Activated T-cell treated with anti-CD3 and anti-CD28 coated beads for 4 hours (primary cell): ENCODE results near the gene HSPBP1.
"Not testable (repeated sequence)": the region's sequence is repeated elsewhere in the genome, so short reads cannot be mapped to it uniquely, and the experiment has no call there.

Experiments
- DNase-seq: peaks from one replicate; pipeline ENCODE4 v3.0.0-alpha.2; 2020

Gene HSPBP1

DNA sequence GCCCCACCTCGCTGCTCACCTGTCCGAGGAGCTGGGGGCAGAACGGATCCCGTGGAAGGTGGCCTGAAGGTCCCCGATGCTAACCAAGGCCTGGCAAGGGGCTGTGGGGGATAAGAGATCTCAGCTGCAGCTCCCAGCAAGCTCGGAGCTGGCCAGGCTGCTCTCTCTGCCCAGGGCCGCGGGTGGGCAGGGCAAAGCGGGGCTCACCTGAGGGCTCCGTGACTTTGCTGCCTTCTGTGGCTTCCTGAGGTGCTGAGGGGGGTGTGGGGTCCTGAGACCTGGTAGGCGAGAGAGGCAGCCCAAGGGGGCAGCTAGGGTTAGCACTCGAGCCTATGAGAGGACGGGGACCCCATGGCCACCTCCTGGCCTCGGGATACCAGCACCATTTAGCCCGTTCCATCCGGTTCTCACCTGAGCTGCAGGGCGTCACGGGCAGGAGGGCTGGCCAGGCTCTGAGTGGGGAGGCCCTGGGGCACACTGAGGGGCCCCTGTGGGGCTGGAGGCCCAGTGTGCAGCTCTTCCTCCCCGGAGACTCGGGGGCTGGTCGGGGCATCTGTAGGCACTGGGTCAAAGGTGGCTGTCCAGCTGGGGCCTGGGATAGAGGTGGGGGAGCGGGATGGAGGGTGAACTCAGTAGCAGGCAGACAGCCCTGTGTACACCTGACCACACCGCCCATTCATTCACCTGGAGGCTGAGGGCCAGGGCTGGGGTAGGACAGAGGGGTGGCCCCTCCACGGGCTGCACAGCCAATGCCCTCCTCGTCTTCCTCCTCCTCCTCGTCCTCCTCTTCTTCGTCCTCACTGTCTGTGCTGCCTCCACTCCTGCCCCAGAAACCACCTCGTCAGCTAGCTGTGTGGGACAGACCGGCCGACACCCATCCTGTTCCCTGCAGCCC, 48.3 kb downstream of the HSPBP1 start:
- no peak for DNase-seq

DNA sequence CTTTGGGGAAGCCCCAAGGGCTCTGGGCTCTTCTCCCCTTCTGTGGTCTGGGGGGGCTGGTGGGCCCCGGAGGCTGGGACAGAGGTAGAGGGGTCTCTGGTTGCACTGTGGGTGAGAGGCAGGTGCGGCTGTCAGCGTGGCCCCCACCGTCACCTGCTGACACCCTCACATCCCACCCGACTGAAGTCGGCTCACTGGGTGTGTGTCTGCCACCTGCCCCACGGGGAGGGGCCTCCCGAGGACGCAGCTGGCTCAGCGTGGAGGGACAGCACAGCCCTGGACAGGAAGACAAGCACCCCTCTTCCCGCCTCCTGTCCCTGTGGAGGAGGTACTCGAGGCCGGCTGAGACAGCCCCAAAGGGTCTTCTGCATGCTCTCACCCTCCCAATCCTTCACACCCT, 49.1 kb downstream of the HSPBP1 start:
- no peak for DNase-seq

DNA sequence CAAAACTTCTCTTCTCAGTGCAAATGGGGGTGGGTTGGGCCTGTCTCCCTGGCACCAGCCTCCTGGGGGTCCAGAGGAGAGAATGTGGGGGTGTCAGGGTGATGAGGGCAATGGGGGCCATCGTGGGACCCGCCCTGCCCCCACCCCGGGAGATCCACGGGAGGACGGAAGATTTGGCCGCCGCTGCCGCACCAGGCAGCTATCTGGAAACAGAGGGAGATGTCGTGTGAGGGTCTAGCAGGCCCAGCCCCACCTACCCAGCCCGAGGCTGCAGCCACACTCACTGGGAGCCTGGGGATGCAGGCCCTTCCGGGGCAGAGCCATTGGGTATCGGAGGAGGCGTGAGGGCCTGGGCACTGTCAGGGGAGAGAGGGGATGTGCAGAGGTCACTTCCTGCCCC, 49.6 kb downstream of the HSPBP1 start:
- DNase-seq, result no peak

DNA sequence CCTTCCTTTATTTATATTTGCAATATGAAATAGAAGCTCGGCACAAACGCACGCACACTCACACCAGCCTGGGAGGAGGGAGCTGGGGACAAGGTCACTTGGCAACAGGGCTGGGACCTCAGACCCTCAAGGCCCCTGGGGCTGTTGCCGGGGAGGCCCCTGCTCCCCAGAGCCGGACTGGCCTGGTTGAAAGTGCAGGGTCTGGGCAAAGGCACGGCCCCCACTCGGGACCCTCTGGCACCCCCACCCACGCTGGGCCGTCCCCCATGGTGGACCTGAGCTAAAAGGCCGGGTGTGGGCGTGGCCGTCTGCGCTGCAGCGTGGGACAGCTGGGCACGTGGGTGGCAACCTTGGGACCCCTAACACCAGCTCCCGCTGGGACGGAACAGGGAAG, 50.1 kb downstream of the HSPBP1 start:
- no peak for DNase-seq

DNA sequence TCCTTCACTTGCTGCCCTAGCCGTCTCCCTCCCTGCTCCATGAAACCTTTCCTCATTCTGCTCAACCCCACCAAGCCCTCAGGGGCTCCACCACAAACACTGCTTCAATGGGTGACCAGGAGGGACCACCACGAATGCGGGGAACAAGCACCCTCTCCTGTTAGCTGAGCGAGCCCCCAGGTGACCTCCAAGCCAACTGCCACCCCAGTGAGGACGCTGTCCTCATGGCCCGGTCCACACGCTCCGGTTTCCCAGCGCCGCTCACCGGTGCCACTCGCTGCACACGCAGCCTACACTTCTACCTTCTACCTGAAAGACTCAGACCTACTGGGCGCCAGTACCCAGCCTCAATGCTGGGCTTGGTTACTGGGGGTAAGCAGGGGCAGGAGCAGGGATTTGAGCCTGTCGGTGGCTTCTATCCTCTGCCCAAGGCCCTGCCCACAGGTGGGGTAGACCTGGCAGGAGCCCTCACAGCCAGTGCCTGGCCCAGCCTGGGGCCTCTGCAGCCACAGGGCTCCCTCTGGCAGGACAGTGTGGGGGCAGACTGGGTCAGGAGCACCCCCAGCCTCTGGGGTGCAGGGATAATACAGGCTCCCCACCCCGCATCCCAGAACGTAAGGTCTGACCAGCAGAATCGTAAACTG, 50.6 kb downstream of the HSPBP1 start:
- DNase-seq, result no peak

DNA sequence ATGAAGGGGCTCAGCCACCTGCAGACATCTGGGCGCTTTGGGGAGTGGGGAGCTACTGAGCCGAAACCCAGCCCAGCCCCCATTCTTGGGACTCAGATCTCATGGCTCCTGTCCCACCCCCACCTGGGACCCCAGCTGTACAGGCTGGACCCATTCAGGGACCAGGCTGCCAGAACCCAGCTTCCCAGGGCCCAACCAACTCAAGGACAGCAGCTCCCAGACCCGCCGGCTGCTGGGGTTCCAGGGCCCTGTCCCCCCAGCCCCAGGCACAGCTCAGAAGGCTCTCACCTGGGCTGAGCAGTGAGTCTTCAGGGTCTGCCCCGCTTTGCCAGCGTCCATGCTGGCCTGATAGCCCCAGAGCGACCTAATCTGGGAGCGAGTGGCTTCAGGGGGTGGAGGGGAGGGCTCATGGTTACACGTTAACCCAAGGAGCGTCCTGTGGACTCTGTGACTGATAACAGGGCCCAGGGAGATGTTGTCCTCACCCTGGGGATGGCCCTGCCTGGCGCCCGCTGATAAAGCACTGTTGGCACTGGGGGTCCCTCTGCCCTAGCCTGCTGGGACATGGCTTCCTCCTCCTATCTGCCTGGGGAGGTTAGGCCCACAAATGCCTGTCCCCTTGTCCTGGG, 51.4 kb downstream of the HSPBP1 start, which contains the start of gene TMEM86B:
TMEM86B (minus strand) TSS at position 361 of the 629 bp plus-strand sequence; CDS start at position 339, 22 bp downstream.
- no peak for DNase-seq

DNA sequence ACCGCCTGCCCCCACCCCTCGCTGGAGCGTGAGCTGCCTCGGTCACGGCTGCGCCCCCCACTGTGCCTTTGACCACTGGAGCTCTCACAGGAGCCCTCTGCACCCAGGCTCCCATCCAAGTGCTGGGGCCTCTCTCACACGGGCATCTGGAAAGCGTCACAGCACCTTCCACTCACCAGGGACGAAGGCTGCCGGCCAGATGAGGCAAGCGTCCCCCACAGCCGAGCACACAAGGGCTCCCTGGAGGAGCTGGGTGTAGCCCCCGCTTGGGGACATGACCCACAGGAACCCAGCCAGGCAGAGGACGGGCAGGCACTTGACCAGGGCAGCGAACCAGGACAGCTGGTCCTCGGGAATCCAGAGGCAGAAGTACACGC, 51.9 kb downstream of the HSPBP1 start:
- no peak for DNase-seq

DNA sequence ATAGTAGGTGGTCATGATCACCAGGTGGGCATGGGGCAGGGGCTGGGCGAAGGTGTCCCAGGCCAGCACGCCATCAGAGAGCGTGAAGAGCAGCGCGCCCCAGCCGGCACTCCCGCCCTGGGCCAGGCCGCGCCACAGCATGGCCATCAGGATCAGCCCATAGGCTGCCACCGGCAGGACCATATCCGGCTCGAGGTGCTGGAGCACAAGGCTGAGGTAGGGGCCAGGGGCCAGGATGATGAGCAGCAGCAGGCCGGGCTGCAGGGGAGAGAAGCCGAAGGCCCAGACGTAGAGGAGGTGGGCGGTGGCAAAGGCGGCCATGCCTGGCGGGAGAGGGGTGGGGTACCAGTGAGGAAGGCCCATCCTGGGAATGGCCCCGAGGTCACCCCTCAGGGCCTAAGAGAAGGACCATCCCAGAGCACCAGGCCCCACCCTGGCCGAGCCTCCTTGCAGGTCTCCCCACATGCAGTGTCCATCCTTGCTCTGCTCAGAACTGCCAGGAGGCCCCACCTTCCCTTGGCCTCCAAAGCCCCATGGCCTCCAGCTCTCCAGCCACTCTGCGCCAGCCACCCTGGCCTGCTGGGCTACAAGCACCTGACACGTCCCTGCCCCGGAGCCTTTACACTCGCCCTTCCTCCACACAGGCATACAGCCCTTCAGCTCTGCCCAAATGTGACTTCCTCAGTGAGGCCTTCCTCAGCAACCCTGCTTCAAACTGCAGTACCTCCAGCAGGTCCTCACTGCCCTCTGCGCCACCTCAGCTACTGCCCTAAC, 52.5 kb downstream of the HSPBP1 start:
- no peak for DNase-seq

DNA sequence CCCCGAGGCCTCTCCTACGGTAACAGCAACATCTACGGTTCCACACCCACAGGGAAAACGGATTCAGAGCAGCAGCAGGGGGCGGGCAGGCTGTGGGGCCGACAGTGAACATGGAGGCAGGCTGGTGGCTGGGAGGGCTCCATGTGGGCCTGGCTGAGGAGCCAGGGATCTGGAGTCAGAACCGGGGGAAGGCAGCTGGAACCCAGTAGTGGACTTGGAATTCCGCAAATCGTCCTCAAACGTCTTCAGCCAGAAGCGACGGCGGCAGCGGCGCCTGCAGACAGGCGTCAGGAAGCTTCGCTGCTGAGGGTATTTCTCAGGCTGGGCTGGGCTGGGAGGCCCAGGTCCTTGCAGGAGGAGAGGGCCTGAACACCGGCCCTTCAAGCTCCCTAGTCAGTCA, 53.1 kb downstream of the HSPBP1 start:
- DNase-seq, result no peak

DNA sequence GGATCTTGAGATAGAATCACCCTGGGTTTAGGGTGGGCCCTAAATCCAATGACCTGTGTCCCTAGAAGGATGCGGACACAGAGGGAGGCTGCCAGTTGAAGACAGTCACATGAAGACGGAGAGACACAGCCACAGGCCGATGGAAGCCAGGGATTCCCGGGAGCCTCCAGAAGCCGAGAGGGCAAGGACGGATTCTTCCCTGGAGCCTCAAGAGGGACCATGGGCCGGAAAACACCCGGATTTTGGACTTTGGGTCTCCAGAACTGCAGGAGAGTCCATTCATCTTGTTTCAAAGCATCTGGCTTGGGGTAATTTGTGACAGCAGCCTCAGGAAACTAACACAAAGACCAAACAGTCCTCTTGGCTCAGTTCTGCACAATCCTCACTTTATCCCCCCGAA, 53.6 kb downstream of the HSPBP1 start:
- DNase-seq, result no peak

DNA sequence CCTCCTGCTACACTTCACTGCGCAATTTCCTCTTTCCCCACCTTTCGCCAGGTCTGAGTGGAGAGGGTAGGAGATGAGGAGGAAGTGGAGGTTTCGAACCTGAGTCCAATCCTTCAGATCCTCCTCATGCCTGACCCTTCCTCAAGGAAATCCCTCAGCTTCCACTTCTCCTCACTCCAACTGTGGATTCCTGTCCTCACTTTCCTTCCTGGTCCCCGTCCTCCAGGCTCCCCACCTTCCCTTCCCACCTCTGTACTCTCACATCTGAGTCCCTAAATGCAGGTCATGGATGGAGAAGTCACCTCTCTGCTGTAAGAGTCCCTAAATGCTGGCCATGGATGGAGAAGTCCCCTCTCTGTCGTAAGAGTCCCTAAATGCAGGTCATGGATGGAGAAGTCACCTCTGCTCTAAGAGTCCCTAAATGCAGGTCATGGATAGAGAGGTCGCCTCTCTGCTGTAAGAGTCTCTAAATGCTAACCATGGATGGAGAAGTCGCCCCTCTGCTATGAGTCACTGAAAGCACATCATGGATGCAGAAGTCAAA, 54.4 kb downstream of the HSPBP1 start:
- DNase-seq, result no peak

DNA sequence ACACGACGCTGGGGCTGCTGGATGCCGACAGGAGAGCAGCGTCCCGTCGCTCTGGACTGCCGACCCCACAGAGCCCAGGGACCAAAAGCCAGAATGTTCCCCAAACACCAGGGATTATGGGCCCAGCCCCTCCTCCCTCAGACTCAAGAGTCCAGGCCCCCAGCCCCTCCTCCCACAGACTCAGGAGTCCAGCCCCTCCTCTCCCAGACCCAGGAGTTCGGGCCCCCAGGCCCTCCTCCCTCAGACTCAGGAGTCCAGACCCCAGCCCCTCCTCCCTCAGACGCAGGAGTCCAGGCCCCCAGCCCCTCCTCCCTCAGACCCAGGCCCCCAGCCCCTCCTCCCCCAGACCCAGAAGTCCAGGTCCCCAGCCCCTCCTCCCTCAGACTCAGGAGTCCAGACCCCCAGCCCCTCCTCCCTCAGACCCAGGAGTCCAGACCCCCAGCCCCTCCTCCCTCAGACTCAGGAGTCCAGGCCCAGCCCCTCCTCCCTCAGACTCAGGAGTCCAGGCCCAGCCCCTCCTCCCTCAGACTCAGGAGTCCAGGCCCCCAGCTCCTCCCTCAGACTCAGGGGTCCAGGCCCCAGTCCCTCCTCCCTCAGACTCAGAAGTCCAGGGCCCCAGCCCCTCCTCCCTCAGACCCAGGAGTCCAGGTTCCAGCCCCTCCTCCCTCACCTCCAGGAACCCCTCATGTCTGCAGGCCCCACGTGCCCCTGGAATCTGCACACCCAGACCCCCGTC, 55.1 kb downstream of the HSPBP1 start:
- not testable (repeated sequence) for DNase-seq

DNA sequence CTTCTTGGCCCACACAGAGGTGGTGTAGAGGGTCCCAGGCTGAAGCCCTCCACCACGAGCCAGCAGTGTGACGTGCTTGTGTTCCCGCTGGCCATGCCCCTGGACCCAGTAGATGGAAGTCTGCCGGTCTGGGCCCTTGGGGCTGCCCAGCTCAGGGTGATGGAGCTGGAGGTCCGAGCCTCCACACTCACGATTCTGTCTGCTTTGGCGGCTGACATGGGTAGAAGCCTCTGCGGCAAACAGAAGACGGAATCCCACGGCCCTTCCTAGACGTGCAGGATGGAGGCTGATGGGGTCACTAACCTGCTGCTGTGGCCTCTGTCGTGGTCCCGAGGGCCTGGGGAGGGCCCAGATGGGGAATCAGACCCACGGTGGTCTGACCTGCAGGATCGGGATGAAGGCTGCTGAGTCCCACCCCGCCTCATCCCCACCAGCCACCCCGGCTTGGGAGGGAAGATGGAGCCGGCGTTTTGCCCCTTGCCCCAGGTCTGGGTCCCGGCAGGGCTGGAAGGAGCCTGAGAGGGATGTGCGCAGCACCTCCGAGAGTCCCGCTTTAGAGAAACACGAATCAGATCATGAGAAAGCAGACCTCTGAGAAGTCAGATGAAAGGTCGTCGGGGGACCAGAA, 55.8 kb downstream of the HSPBP1 start:
- no peak for DNase-seq

DNA sequence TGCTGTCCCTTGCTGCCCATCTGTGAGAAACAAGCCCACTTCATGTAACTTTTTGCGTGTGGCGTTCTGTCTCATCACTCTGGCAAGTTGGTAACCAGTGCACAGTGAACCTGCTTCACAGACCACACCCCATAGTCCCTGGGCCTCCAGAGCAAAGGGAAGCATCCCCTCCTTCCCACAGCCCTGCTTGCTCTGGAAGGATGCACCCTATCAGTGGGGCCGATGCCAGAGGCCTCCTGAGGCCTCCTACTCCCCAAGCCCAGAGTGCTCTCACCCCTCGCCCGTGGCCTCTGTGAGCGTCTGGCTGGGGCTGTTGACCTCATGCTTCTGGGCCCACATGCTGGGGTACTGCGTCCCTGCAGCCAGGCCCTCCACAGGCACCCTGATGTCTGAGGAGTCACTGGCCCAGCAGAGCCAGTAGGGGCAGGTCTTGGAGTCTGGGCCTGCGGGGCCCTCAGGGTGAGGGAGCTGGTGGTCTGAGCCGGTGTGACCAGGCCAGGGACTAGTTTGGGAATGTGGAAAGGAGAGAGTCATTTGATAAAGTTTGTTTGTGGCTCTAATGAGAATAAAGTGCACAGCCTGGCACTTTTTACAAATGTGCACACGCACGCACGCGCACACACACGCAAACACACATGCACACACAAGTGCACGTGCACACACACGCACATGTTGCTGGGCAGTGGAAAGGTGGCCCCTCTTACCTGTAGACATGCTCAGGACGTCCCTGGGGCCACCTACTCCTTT, 56.4 kb downstream of the HSPBP1 start:
- no peak for DNase-seq

DNA sequence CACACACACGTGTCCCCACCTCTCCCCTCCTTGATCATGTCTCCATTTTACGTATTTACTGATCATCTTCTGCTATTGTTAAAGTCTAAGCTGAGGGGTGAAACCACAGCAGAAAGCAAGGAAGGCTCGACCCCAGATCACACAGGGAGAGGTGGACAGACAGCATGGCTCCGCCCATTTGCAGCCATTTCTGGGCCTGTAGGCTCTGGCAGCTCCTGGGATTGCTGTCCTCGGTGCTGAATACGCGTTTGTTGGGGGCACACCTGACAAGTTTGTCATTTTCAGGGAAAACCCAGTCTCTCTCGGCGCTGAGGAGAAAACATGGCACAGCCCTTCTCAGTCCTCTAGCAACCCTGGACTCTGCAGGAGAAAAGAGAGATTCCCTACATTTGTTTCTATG, 59.4 kb downstream of the HSPBP1 start:
- DNase-seq, result no peak

DNA sequence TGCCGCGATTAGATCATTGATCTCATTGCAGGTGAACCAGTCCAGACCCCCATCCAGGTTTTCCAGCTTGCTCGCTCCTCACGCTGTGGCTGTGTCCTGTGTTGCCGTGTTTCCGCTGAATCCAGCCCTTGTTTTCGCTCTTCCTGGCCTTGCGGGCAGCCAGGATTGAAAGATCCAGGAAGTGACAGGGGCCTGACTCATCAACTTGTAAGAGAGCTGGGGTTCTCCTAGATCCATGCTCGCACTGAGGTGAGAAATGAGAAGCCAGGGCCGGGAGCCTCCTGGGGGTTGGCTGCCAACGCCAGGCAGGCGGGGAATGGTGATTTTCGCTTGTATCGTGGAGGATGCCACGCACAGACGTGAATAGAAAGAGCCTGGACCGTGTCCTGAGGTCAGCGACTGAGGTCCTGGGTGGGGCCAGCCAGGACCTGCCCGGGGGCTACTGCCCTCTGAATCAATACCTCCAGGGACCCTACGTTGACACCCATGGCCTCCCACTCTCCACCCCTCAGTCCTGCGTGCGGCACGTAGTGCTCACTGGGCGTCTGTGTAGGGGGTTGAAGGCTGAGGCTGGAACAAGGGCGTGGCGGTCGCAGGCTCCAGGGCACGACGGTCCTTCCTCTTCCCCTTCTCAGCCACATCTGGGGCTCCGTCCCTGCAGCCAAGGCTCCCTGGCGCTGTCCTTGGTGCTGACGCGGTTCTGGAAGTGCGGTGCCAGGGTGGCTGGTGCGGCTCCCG, 63.3 kb downstream of the HSPBP1 start:
- DNase-seq, result peak; percentile 5

DNA sequence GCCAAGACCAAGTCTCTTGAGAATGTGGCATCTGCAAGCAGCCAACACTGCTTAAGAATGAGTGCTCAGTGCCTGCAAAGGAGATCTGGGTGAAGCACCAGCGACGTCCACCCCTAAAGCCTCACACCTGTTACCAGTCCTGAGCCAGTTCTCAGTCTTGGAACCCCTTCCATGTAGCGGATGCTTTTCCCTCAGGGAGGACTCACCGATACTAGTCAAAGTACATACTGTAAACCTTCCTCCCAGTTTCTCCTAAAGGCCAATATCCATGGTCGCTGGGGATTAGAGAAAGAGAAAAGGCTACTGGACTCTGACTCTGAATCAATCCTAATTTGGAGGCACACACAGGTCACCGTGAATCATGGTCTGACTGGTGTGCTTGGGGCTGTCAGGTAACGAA, 66.4 kb downstream of the HSPBP1 start:
- DNase-seq, result no peak

DNA sequence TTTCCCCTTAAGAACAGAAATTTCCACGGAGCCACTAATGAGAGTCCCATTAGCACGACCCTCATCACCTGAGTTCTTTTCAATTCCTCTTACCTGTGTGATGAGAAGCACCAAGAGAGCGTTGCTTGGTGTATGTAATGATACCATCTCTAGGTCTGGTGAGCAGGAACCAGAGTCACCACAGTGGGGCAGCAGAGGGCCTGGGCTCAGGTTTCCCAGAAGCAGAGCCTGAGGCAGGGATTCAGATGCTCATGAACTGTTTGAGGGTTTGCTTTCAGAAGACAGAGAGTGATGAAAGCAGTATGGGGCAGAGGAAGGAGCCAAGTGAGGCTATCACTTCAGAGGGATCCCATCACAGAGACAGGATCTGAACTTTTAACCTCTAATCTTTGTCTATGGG, 67.5 kb downstream of the HSPBP1 start:
- DNase-seq, result peak; percentile 9
